ENCODE data around the gene MAP2K6. TPM values are rescaled to one million over a fixed set of nuclear protein-coding genes. Genes with fewer than 3 reads are reported as not detected.

The MAP2K6 gene
- total and polyA plus RNA-seq, 2 of the 8 experiments (the other 6 are each of a cell fraction or from before 2014, with no cell fraction given) = 11.0 to 44.1 TPM

GRCh38 chr17:69373069-69373468, 41.4 kb upstream of the MAP2K6 start:
- Histone ChIP-seq H4K5ac (ENCODE audit: insufficient read length, low read depth, low read length) (no peak overlapping the region), H2AFZ (ENCODE audit: low read length) (no peak overlapping the region), H3K9me3 (ENCODE audit: insufficient read depth in 2 of 2, low read depth in 1 of 2, low read length in 1 of 2) (no peaks in the 10 kb centered on the region), H3K14ac (ENCODE audit: insufficient read length) (no peak overlapping the region), H4K20me1 (replicated peaks in 1 of 2; ENCODE audit: control insufficient read depth in 1 of 2, insufficient read depth in 2 of 2, low read length in 2 of 2) (no peaks in the 10 kb centered on the region), H2BK5ac (ENCODE audit: low read depth, low read length) (no peak overlapping the region), H4K8ac (ENCODE audit: extremely low read depth, insufficient read depth, low read length) (no peak overlapping the region), H2AK5ac (ENCODE audit: low read depth, low read length) (no peak overlapping the region), H3K56ac (replicated peaks; ENCODE audit: insufficient read length, low read depth, low read length) (no peak overlapping the region), H3K79me2 (ENCODE audit: control insufficient read depth in 1 of 2, insufficient read depth in 2 of 2, low read length in 2 of 2) (no peaks in the 10 kb centered on the region), H3K23me2 (ENCODE audit: low read depth, low read length) (no peaks in the 10 kb centered on the region), H3K18ac (ENCODE audit: extremely low read depth, low read length) (no peak overlapping the region), H3K4me2 (ENCODE audit: insufficient read depth in 1 of 2, low read depth in 2 of 2, low read length in 2 of 2) (no peak overlapping the region), H3K4me1 (replicated peaks in 1 of 4; ENCODE audit: control insufficient read depth in 3 of 4, insufficient read depth in 4 of 4, low read length in 3 of 4) (no peaks in the 10 kb centered on the region; a peak in 1 of 7 replicates), H3K27me3 (replicated peaks in 1 of 4; ENCODE audit: control insufficient read depth in 3 of 4, extremely low read depth in 1 of 4, insufficient read depth in 3 of 4, low read length in 3 of 4) (no peaks in the 10 kb centered on the region), H3K4me3 (ENCODE audit: extremely low read depth in 1 of 4, insufficient read depth in 2 of 4, low read depth in 3 of 4, low read length in 4 of 4) (no peak overlapping the region), H3K36me3 (ENCODE audit: control insufficient read depth in 2 of 4, insufficient read depth in 4 of 4, low read length in 3 of 4) (no peaks in the 10 kb centered on the region), H3K23ac (ENCODE audit: insufficient read length) (no peak overlapping the region), H3K9ac (replicated peaks in 1 of 4; ENCODE audit: extremely low read depth in 1 of 4, low read depth in 3 of 4, low read length in 3 of 4) (no peak overlapping the region), H3K4ac (replicated peaks; ENCODE audit: insufficient read length, low read depth, low read length) (no peak overlapping the region), H3K79me1 (ENCODE audit: low read depth, low read length) (no peaks in the 10 kb centered on the region), H2BK120ac (replicated peaks; ENCODE audit: low read depth, low read length) (no peak overlapping the region), H2BK12ac (ENCODE audit: low read depth, low read length) (no peak overlapping the region), H2BK15ac (ENCODE audit: low read length) (no peak overlapping the region), H2BK20ac (ENCODE audit: low read length) (no peak overlapping the region), H4K91ac (replicated peaks; ENCODE audit: insufficient read length, low read length) (no peak overlapping the region), H3K27ac (ENCODE audit: low read depth, low read length) (no peak overlapping the region)
- FAIRE-seq (no peak), DNase-seq (ENCODE audit: low read depth in 1 of 2, low spot score in 2 of 2) (no peak)
- CTCF ChIA-PET (ENCODE audit: partially characterized antibody) = no interaction called here
- POLR2A ChIA-PET (ENCODE audit: partially characterized antibody) = no interaction called here
- TF ChIP-seq SIX5 (IDR thresholded peaks at IDR 0.05; ENCODE audit: low read depth, low read length) (no peak), JUND (IDR thresholded peaks at IDR 0.05; ENCODE audit: low read length) (no peak), NRF1 (IDR thresholded peaks at IDR 0.05; ENCODE audit: low read depth, low read length) (no peak)
- TF ChIP-seq, protein P1, sequence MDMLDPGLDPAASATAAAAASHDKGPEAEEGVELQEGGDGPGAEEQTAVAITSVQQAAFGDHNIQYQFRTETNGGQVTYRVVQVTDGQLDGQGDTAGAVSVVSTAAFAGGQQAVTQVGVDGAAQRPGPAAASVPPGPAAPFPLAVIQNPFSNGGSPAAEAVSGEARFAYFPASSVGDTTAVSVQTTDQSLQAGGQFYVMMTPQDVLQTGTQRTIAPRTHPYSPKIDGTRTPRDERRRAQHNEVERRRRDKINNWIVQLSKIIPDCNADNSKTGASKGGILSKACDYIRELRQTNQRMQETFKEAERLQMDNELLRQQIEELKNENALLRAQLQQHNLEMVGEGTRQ (IDR thresholded peaks at IDR 0.05; ENCODE audit: low read length) = no peak
- WGBS, 2 experiments (ENCODE audit: extremely low coverage in 1 of 2, insufficient coverage in 1 of 2, insufficient read length in 1 of 2, insufficient replicate concordance in 2 of 2, low coverage in 1 of 2, low lambda C conversion rate in 2 of 2, missing lambda C conversion rate in 1 of 2) = 92% methylated on average over 2 of the region's 2 CpGs; no CpG with 5 or more reads in 1 of the 2 experiments

All from H1 (cell line).